AG09309 (cell line): ENCODE measurements around the gene CEP192.
"Not testable (repeated sequence)": the region's sequence is repeated elsewhere in the genome, so short reads cannot be mapped to it uniquely, and the experiment has no call there.

Experiments used
- DNase-seq: peaks from one replicate; pipeline ENCODE4 v3.0.0-alpha.2; 2010; ENCODE audit warnings: low read depth
- H3K4me3 ChIP-seq: 2 replicates; pipeline ENCODE4 v1.5.1; 2011; ENCODE audit warnings: mild to moderate bottlenecking, low read depth, low read length, moderate library complexity; ENCODE audit not compliant: control insufficient read depth
- CTCF ChIP-seq: IDR thresholded peaks from 2 replicates; pipeline ENCODE4 v1.5.1; 2011; ENCODE audit warnings: mild to moderate bottlenecking, low read depth, low read length, inconsistent platforms; ENCODE audit not compliant: insufficient read depth, control insufficient read depth; ENCODE audit errors: missing control alignments

The CEP192 gene

GRCh38 chr18:13086906-13087305 lies 95.7 kb downstream of the CEP192 start:
- DNase-seq: no peak
- TF ChIP-seq CTCF: no peak
- no peak overlapping the region for H3K4me3 ChIP-seq

- no peak overlapping the region for H3K4me3 ChIP-seq
- no peak for DNase-seq
- no peak for TF ChIP-seq CTCF
Measured at GRCh38 chr18:13095466-13095865, 104.3 kb downstream of the CEP192 start.

GRCh38 chr18:13096232-13096631 lies 105.1 kb downstream of the CEP192 start:
- H3K4me3 ChIP-seq: no peak overlapping the region
- TF ChIP-seq CTCF: no peak
- no peak for DNase-seq

GRCh38 chr18:13096719-13097118 lies 105.6 kb downstream of the CEP192 start:
- H3K4me3 ChIP-seq: no peak overlapping the region
- no peak for DNase-seq
- no peak for TF ChIP-seq CTCF

- DNase-seq, H3K4me3 ChIP-seq: not testable (repeated sequence)
Measured at GRCh38 chr18:13098104-13098503, 106.9 kb downstream of the CEP192 start.

GRCh38 chr18:13099113-13099512 lies 108.0 kb downstream of the CEP192 start:
- DNase-seq: no peak
- TF ChIP-seq CTCF: no peak
- no peak overlapping the region for H3K4me3 ChIP-seq

GRCh38 chr18:13100942-13101658 lies 109.9 kb downstream of the CEP192 start:
- DNase-seq: no peak
- TF ChIP-seq CTCF: no peak
- H3K4me3 ChIP-seq: no peak overlapping the region
